Thymus (tissue), 11 donors: ENCODE measurements around the gene PEX7. TPM values are rescaled to one million over a fixed set of nuclear protein-coding genes. Genes with fewer than 3 reads are reported as not detected.
"Not testable (repeated sequence)": the region's sequence is repeated elsewhere in the genome, so short reads cannot be mapped to it uniquely, and the experiment has no call there.

Experiments used
- DNase-seq, 9 donors: peaks; one replicate each; pipeline ENCODE4 v3.0.0-alpha.2; 2013; ENCODE audit warnings: low spot score in 9 of 9, low read depth in 6 of 9, missing footprints in 1 of 9
- H3K27ac ChIP-seq, 2 donors: one replicate each; pipeline ENCODE4 v1.5.1; 2013; ENCODE audit warnings: control low read depth in 1 of 2, low read depth in 1 of 2, low read length in 1 of 2, mild to moderate bottlenecking in 1 of 2, moderate library complexity in 1 of 2
- H3K27me3 ChIP-seq, 2 donors: one replicate each; pipeline ENCODE4 v1.5.1; 2013; ENCODE audit warnings: low read length in 1 of 2; ENCODE audit not compliant: control insufficient read depth in 2 of 2, insufficient read depth in 1 of 2
- H3K36me3 ChIP-seq, 2 donors: one replicate each; pipeline ENCODE4 v1.5.1; 2013; ENCODE audit warnings: low read length in 1 of 2, mild to moderate bottlenecking in 1 of 2, moderate library complexity in 1 of 2; ENCODE audit not compliant: control insufficient read depth in 2 of 2, insufficient read depth in 2 of 2
- H3K4me1 ChIP-seq, 2 donors: one replicate each; pipeline ENCODE4 v1.5.1; 2013; ENCODE audit warnings: low read length in 2 of 2; ENCODE audit not compliant: control insufficient read depth in 2 of 2, insufficient read depth in 2 of 2
- H3K4me3 ChIP-seq, 2 donors: one replicate each; pipeline ENCODE4 v1.5.1; 2013; ENCODE audit warnings: low read length in 2 of 2, control low read depth in 1 of 2, mild to moderate bottlenecking in 1 of 2
- H3K9me3 ChIP-seq, 2 donors: one replicate each; pipeline ENCODE4 v1.5.1; 2013; ENCODE audit warnings: low read length in 1 of 2, mild to moderate bottlenecking in 1 of 2; ENCODE audit not compliant: control insufficient read depth in 2 of 2, insufficient read depth in 1 of 2
- WGBS: extraction: QIAGEN DNeasy Blood & Tissue Kit; methylation state at CpG from one replicate; pipeline ENCODE4 v1.1.7; 2013; 5-methylcytosine and 5-hydroxymethylcytosine counted together
- polyA plus RNA-seq: library from polyadenylated mRNA; stranded (reverse); fragments of 200-250 nt; gene quantifications from one replicate; pipeline ENCODE4 v1.2.3, GENCODE V29; 2013
- total RNA-seq: library from RNA; stranded (reverse); fragments of 120-200 nt; gene quantifications from one replicate; pipeline ENCODE4 v1.2.4, GENCODE V29; 2013
- donor health status: healthy.

Gene PEX7
- total and polyA plus RNA-seq, 2 donors: 7.4 to 8.4 TPM

- H3K36me3 ChIP-seq, H3K4me1 ChIP-seq, H3K27me3 ChIP-seq, H3K9me3 ChIP-seq, H3K27ac ChIP-seq, DNase-seq, H3K4me3 ChIP-seq: not testable (repeated sequence)
- WGBS: 97% methylated on average over 4 of the region's 4 CpGs
These were observed 27.7 kb downstream of the PEX7 start for GRCh38 chr6:136849979-136850563.

- Histone ChIP-seq H3K36me3 (no peaks in the 10 kb centered on the region), H3K27ac (no peak overlapping the region), H3K4me1 (no peaks in the 10 kb centered on the region), H3K4me3 (no peak overlapping the region), H3K27me3 (no peaks in the 10 kb centered on the region), H3K9me3 (no peaks in the 10 kb centered on the region)
- DNase-seq: no peak
- WGBS: 94% methylated on average over 5 of the region's 5 CpGs
These were observed 37.0 kb downstream of the PEX7 start for GRCh38 chr6:136859430-136859829.

- Histone ChIP-seq H3K36me3 (no peaks in the 10 kb centered on the region), H3K27ac (no peak overlapping the region)
- 93% methylated on average over 1 of the region's 1 CpG for WGBS
These were observed 37.7 kb downstream of the PEX7 start for GRCh38 chr6:136860043-136860442.

GRCh38 chr6:136862662-136863061 is 40.3 kb downstream of the PEX7 start:
- H3K36me3 ChIP-seq: no peaks in the 10 kb centered on the region
- 98% methylated on average over 1 of the region's 1 CpG for WGBS
- no peaks in the 10 kb centered on the region for H3K4me1 ChIP-seq
- no peaks in the 10 kb centered on the region for H3K27me3 ChIP-seq
- no peak for DNase-seq
- H3K27ac ChIP-seq: no peak overlapping the region
- H3K9me3 ChIP-seq: no peaks in the 10 kb centered on the region
- H3K4me3 ChIP-seq: no peak overlapping the region

More at GRCh38 chr6:136860043-136860442, 37.7 kb downstream of the PEX7 start:
- H3K4me3 ChIP-seq: no peak overlapping the region
- no peaks in the 10 kb centered on the region for H3K4me1 ChIP-seq
- DNase-seq: no peak
- H3K9me3 ChIP-seq: no peaks in the 10 kb centered on the region
- no peaks in the 10 kb centered on the region for H3K27me3 ChIP-seq

- no peaks in the 10 kb centered on the region for H3K36me3 ChIP-seq
- no peak overlapping the region for H3K27ac ChIP-seq
- H3K9me3 ChIP-seq: no peaks in the 10 kb centered on the region
- DNase-seq: no peak
- H3K27me3 ChIP-seq: no peaks in the 10 kb centered on the region
- H3K4me1 ChIP-seq: no peaks in the 10 kb centered on the region
- WGBS: 94% methylated on average over 5 of the region's 5 CpGs
- H3K4me3 ChIP-seq: no peak overlapping the region
These were observed 41.4 kb downstream of the PEX7 start for GRCh38 chr6:136863752-136864151.

GRCh38 chr6:136864676-136865075 is 42.3 kb downstream of the PEX7 start:
- WGBS: 99% methylated on average over 4 of the region's 4 CpGs

GRCh38 chr6:136866872-136867416 is 44.6 kb downstream of the PEX7 start:
- no peak overlapping the region for H3K27ac ChIP-seq
- H3K4me3 ChIP-seq: no peak overlapping the region
- no peak for DNase-seq
- WGBS: 96% methylated on average over 4 of the region's 4 CpGs
- no peaks in the 10 kb centered on the region for H3K27me3 ChIP-seq
- H3K36me3 ChIP-seq: no peaks in the 10 kb centered on the region
- no peaks in the 10 kb centered on the region for H3K4me1 ChIP-seq
- H3K9me3 ChIP-seq: no peaks in the 10 kb centered on the region

More at GRCh38 chr6:136864676-136865075, 42.3 kb downstream of the PEX7 start:
- Histone ChIP-seq H3K36me3 (no peaks in the 10 kb centered on the region), H3K4me1 (no peaks in the 10 kb centered on the region), H3K4me3 (no peak overlapping the region), H3K9me3 (no peaks in the 10 kb centered on the region), H3K27ac (no peak overlapping the region), H3K27me3 (no peaks in the 10 kb centered on the region)
- DNase-seq: no peak

GRCh38 chr6:136869451-136869850 is 47.1 kb downstream of the PEX7 start:
- DNase-seq: no peak
- no peak overlapping the region for H3K4me3 ChIP-seq
- H3K4me1 ChIP-seq: no peaks in the 10 kb centered on the region
- WGBS: 97% methylated on average over 2 of the region's 2 CpGs
- H3K27ac ChIP-seq: no peak overlapping the region
- H3K9me3 ChIP-seq: peaks cover 1 to 4% of the 10 kb centered on the region in 2 donors
- no peaks in the 10 kb centered on the region for H3K27me3 ChIP-seq
- H3K36me3 ChIP-seq: no peaks in the 10 kb centered on the region

GRCh38 chr6:136873748-136874147 is 51.4 kb downstream of the PEX7 start:
- 95% methylated on average over 3 of the region's 3 CpGs for WGBS
- H3K9me3 ChIP-seq: peaks cover 1 to 4% of the 10 kb centered on the region in 2 donors

More at GRCh38 chr6:136873748-136874147, 51.4 kb downstream of the PEX7 start:
- Histone ChIP-seq H3K4me1 (no peaks in the 10 kb centered on the region), H3K36me3 (no peaks in the 10 kb centered on the region), H3K27me3 (no peaks in the 10 kb centered on the region), H3K4me3 (no peak overlapping the region), H3K27ac (no peak overlapping the region)
- DNase-seq: peak in 1 of 9 donors; percentile 23
